OCI-LY3 (cell line): ENCODE results near the gene ZSCAN22.

ENCODE experiments used
- CTCF ChIP-seq: fragments of 200-600, 300-600 bp; sonication (generic); IDR thresholded peaks from 2 replicates; pipeline ENCODE4 v1.5.1; 2014; ENCODE audit warnings: antibody characterized with exemption, low read length, low read depth
- EZH2phosphoT487 ChIP-seq: fragments of 200-600 bp; shearing (Covaris generic); IDR thresholded peaks from 2 replicates; pipeline ENCODE4 v1.6.1; 2018; ENCODE audit warnings: antibody characterized with exemption, mixed run types, low read depth

GRCh38 chr19:58279042-58279924 is 47.5 kb upstream of the ZSCAN22 start:
- TF ChIP-seq CTCF (no peak), EZH2phosphoT487 (no peak)
